Heart left ventricle (tissue), 16 donors: ENCODE results near the gene CD226. TPM values are rescaled to one million over a fixed set of nuclear protein-coding genes. Genes with fewer than 3 reads are reported as not detected.

Source experiments
- ATAC-seq, 4 donors: fragments of 200-7000 bp; cut with Tn5 transposase; one replicate each; pipeline ENCODE4 v1.9.1; 2020 to 2022; ENCODE audit warnings: moderate library complexity in 4 of 4, mild to moderate bottlenecking in 3 of 4, moderate number of reproducible peaks in 1 of 4
- DNase-seq, 5 donors: peaks; one replicate each; pipeline ENCODE4 v3.0.0-alpha.2; 2020
- H3K27ac ChIP-seq, 12 donors: fragments of 200-600 bp; sonication (generic) in 4 of 12; one replicate each; pipeline versions ENCODE4 v1.5.0 to v1.8.0; 2016 to 2022; ENCODE audit warnings: mild to moderate bottlenecking in 2 of 12
- H3K27me3 ChIP-seq, 9 donors: fragments of 200-600 bp; sonication (generic) in 2 of 9; one replicate each; pipeline versions ENCODE4 v1.5.1 to v1.8.0; 2016 to 2022; ENCODE audit warnings: mild to moderate bottlenecking in 3 of 9
- H3K36me3 ChIP-seq, 9 donors: fragments of 200-600 bp; sonication (generic) in 2 of 9; one replicate each; pipeline versions ENCODE4 v1.5.0 to v1.8.0; 2018 to 2022; ENCODE audit warnings: mild to moderate bottlenecking in 2 of 9
- H3K4me1 ChIP-seq, 12 donors: fragments of 200-600 bp; sonication (generic) in 4 of 12; one replicate each; pipeline versions ENCODE4 v1.5.0 to v1.8.0; 2016 to 2022; ENCODE audit warnings: mild to moderate bottlenecking in 3 of 12
- H3K4me3 ChIP-seq, 12 donors: fragments of 200-600 bp; sonication (generic) in 4 of 12; one replicate each; pipeline versions ENCODE4 v1.5.0 to v1.8.0; 2017 to 2022; ENCODE audit warnings: mild to moderate bottlenecking in 9 of 12, moderate library complexity in 4 of 12
- H3K9me3 ChIP-seq, 12 donors: fragments of 200-600 bp; sonication (generic) in 4 of 12; one replicate each; pipeline versions ENCODE4 v1.5.0 to v1.8.0; 2016 to 2022; ENCODE audit warnings: mild to moderate bottlenecking in 1 of 12
- CTCF ChIP-seq, 12 donors: fragments of 200-600 bp; sonication (generic) in 4 of 12; IDR thresholded peaks; one replicate each; pipeline versions ENCODE4 v1.5.0 to v1.8.0; 2018 to 2022; ENCODE audit warnings: antibody characterized with exemption in 12 of 12, mild to moderate bottlenecking in 5 of 12
- POLR2A ChIP-seq, 2 donors: fragments of 450-650 bp; IDR thresholded peaks; one replicate each; pipeline ENCODE4 v1.6.1; 2017; ENCODE audit warnings: antibody characterized with exemption in 2 of 2, mild to moderate bottlenecking in 2 of 2, moderate library complexity in 2 of 2
- WGBS, 4 donors: extraction: QIAGEN DNeasy Blood & Tissue Kit in 2 of 4; methylation state at CpG; one replicate each; pipeline versions ENCODE4 v1.1.5 to v1.1.7; 2013 to 2018; 5-methylcytosine and 5-hydroxymethylcytosine counted together
- intact Hi-C, 10 donors: fragments of 100-400 bp; cut with DNase I; formaldehyde crosslinking; loops; one replicate each; pipeline versions ENCODE4 v1.11.1 to v1.14.2; 2022
- polyA plus RNA-seq, 2 donors: library from polyadenylated mRNA; stranded (reverse); fragments of 200-250 nt; gene quantifications; one replicate each; pipeline ENCODE4 v1.2.3, GENCODE V29; 2013
- total RNA-seq, 9 donors: library from RNA; depleted of rRNA in 2 of 9; stranded (reverse); fragments of >200 nt in 2 of 9; fragmentation: NEBNext Ultra II Directional in 3 of 9; extraction: Animal tissue kit (Norgen Biotek cat#: 25700) in 3 of 9; gene quantifications; one replicate each; pipeline versions ENCODE4 v1.1.0 to v1.2.4, GENCODE V29; 2016 to 2023
- donor health status: ischemic (EF 13 %, LVEDD 7.1; RV severe dilation, severe dysfunction).
- donor health status: healthy with polysubstance abuse.
- donor health status: DM: no; HTN: yes; CAD: no.
- donor health status: DM: no; HTN: no; CAD: no.
- donor health status: ischemic (EF 25% LVEDD 6.9; RV normal size, moderate dysfunction).
- donor health status: ischemic (EF 25% LVEDD 5.7; RV mildly dilated, moderate dysfunction).
- donor health status: healthy.
- donor health status: DM: yes; HTN: yes; CAD: no.
- donor health status: ischemic (EF 35%, LVEDD 5.7; RV mildly dilated, moderate dysfunction).
- donor health status: nonischemic (EF 11% LVEDD 7.7; RV severe dilation, severe dysfunction).
- donor health status: DM: yes; HTN: yes; CAD: no.
- donor health status: PGD.
- donor health status: ischemic (EF 29% LVEDD 5.4; RV normal size, mild dysfunction).
- donor health status: nonischemic (EF 23%, LVEDD 6.1; RV moderate dilation, normal function).

The CD226 gene
- total and polyA plus RNA-seq, 11 donors, result 0.15 to 4.1 (median 1.1) TPM

DNA sequence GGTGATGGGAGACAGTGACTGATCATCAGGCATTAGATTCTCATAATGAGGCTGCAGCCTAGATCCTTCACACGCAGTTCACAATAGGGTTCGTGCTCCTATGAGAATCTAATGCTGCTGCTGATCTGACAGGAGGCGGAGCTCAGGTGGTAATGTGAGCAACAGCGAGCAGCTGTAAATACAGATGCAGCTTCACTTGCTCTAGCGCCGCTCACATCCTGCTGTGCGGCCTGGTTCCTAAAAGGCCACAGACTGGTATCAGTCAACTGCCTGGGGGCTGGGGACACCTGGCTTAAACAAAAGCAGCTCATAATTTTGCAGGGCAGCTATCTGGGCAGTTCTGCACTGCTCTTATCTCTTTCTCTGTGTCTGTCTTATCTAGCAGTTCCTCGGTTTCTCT, 20.4 kb upstream of the CD226 start:
- WGBS, 4 donors, result 86 to 94% (median 91%) methylated on average over 8 of the region's 8 CpGs
- Histone ChIP-seq H3K27ac (no peak overlapping the region), H3K9me3 (peaks cover 0 to 27% (median 4%) of the 10 kb centered on the region in 12 donors), H3K27me3 (no peaks in the 10 kb centered on the region), H3K4me1 (no peaks in the 10 kb centered on the region), H3K36me3 (no peaks in the 10 kb centered on the region), H3K4me3 (no peak overlapping the region)
- TF ChIP-seq POLR2A (IDR thresholded peaks at IDR 0.05), result no peak
- TF ChIP-seq CTCF (IDR thresholded peaks at IDR 0.05), result no peak
- intact Hi-C loops, result no loop called here
- ATAC-seq, result no peak
- no peak for DNase-seq

DNA sequence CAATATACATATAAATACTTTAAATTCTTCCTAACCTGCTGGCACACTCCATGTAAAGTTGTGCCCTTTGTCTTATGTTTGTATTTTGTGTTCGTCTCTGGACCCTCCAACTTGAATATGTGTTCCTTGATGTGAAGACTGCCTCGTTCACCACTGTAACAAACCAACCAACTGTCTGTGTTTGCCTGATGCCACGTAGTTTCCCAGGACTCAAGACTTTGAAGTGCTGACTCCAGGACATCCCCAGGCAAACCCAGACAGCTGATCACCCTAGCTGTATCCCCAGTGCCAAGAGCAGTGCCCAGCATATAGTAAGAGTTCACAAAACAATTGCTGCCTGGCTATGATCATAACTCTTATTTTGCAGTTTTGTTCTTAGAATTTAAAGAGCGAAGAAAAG, 15.5 kb upstream of the CD226 start:
- intact Hi-C loops, result no loop called here
- no peaks in the 10 kb centered on the region for H3K27me3 ChIP-seq
- 89 to 97% (median 96%) methylated on average over 4 of the region's 4 CpGs for WGBS, 4 donors
- H3K27ac ChIP-seq, result no peak overlapping the region
- H3K36me3 ChIP-seq, result no peaks in the 10 kb centered on the region
- H3K9me3 ChIP-seq, result peaks cover 0 to 3% (median 0%) of the 10 kb centered on the region in 12 donors
- no peak for TF ChIP-seq POLR2A (IDR thresholded peaks at IDR 0.05)
- no peak for TF ChIP-seq CTCF (IDR thresholded peaks at IDR 0.05)
- peaks cover 0 to 7% (median 0%) of the 10 kb centered on the region in 12 donors for H3K4me1 ChIP-seq
- DNase-seq (no peak), ATAC-seq (no peak)
- no peak overlapping the region for H3K4me3 ChIP-seq

DNA sequence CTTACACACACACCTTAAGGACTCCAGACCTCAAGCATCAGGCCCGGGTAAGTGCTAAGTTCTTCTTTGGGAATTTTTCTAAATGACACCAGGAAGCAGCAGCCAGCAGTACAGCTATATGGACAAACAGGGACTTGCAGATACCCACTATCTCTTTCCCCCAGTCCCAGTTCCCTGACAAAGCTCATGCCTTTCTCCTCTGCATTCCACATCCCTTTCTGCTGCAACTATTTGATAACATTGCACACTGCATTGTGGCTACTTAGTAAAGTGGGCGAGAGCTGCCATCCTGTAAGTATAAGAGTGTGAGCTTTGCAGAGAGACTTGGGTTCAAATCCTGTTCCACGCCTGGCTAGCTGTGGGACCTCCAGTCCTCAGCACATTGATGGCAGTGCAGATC, 14.0 kb upstream of the CD226 start:
- no peak overlapping the region for H3K4me3 ChIP-seq
- 80 to 92% (median 89%) methylated on average over 3 of the region's 3 CpGs for WGBS, 4 donors

GRCh38 chr18:69958422-69958821, 10.7 kb upstream of the CD226 start:
- TF ChIP-seq POLR2A (IDR thresholded peaks at IDR 0.05), result no peak
- Histone ChIP-seq H3K4me3 (no peak overlapping the region), H3K27ac (peak overlapping the region in 1 of 12 donors; percentile 79), H3K4me1 (peaks cover 0 to 24% (median 0%) of the 10 kb centered on the region in 12 donors), H3K9me3 (no peaks in the 10 kb centered on the region), H3K36me3 (no peaks in the 10 kb centered on the region), H3K27me3 (no peaks in the 10 kb centered on the region)
- DNase-seq (no peak), ATAC-seq (no peak)
- 93 to 98% (median 96%) methylated on average over 5 of the region's 5 CpGs for WGBS, 4 donors
- intact Hi-C loops, result no loop called here

More for the DNA sequence above, 14.0 kb upstream of the CD226 start:
- TF ChIP-seq POLR2A (IDR thresholded peaks at IDR 0.05) (no peak), CTCF (IDR thresholded peaks at IDR 0.05) (no peak)
- DNase-seq, result no peak
- peaks cover 0 to 18% (median 0%) of the 10 kb centered on the region in 12 donors for H3K4me1 ChIP-seq
- intact Hi-C loops, result no loop called here
- no peaks in the 10 kb centered on the region for H3K27me3 ChIP-seq
- H3K27ac ChIP-seq, result no peak overlapping the region
- ATAC-seq, result no peak
- peaks cover 0 to 3% (median 0%) of the 10 kb centered on the region in 12 donors for H3K9me3 ChIP-seq
- H3K36me3 ChIP-seq, result no peaks in the 10 kb centered on the region

DNA sequence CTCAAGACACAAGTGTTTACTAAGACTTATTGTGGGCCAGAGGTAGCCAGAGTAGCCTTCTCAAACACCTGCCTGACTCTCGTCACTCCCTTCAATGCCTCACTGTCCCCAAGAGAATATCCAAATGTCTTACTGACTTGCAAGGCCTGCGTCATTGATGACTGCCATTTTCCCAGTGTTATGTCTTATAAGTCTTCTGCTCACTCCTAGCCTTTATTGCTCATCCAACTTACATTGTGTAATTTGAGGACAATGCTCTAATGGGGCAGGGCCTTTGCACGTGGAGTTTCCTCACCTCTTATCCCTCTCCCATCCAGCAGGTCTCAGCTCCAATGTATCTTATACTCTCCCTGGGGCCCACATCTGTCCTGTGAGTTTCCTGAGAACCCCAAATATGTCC, 10.1 kb upstream of the CD226 start:
- H3K9me3 ChIP-seq, result peaks cover 0 to 3% (median 0%) of the 10 kb centered on the region in 12 donors
- peak overlapping the region in 1 of 12 donors; percentile 79 for H3K27ac ChIP-seq
- no peaks in the 10 kb centered on the region for H3K27me3 ChIP-seq
- H3K4me1 ChIP-seq, result peaks cover 0 to 24% (median 0%) of the 10 kb centered on the region in 12 donors
- WGBS, 4 donors, result 87 to 99% (median 96%) methylated on average over 3 of the region's 3 CpGs
- no peak for DNase-seq
- H3K4me3 ChIP-seq, result no peak overlapping the region
- H3K36me3 ChIP-seq, result no peaks in the 10 kb centered on the region
- no peak for TF ChIP-seq CTCF (IDR thresholded peaks at IDR 0.05)
- no peak for TF ChIP-seq POLR2A (IDR thresholded peaks at IDR 0.05)
- intact Hi-C loops, result no loop called here
- no peak for ATAC-seq
